IMR-90 (cell line): Measurements from ENCODE around the gene SLC7A6OS. TPM values are rescaled to one million over a fixed set of nuclear protein-coding genes. Genes with fewer than 3 reads are reported as not detected.

Source experiments
- ATAC-seq: fragments of 200-7000 bp; cut with Tn5 transposase; 2 replicates; pipeline ENCODE4 v1.9.1; 2020; ENCODE audit warnings: low read depth, mild to moderate bottlenecking, moderate library complexity
- BruUV-seq: library from RNA; stranded (reverse); fragments of 400-500 nt; replicated peaks from 2 replicates; lab custom pipeline; 2021; lab: Mats Ljungman, UMichigan
- CTCF ChIA-PET: fragments of 300-600 bp; formaldehyde crosslinking; extraction: SDS; loops from one replicate; lab custom pipeline; 2021; ENCODE audit warnings: antibody characterized with exemption; lab: Yijun Ruan, JAX
- POLR2A ChIA-PET: fragments of 300-600 bp; sonication (Branson Sonifier 250); formaldehyde crosslinking; loops from one replicate; lab custom pipeline; 2022; ENCODE audit warnings: antibody characterized with exemption; ENCODE audit not compliant: unreplicated experiment; lab: Charles Lee
- DNase-seq: peaks from one replicate; pipeline ENCODE4 v3.0.0; 2013
- H2AFZ ChIP-seq: replicated peaks from 2 replicates; pipeline ENCODE3; 2013; ENCODE audit warnings: low read length, mild to moderate bottlenecking; ENCODE audit not compliant: poor library complexity
- H2AK5ac ChIP-seq: 2 replicates; pipeline ENCODE4 v1.6.1; 2013; ENCODE audit warnings: low read depth, low read length, inconsistent platforms
- H2AK9ac ChIP-seq: replicated peaks from 2 replicates; pipeline ENCODE3; 2013; ENCODE audit warnings: mild to moderate bottlenecking, low read depth, low read length, moderate library complexity; ENCODE audit not compliant: poor library complexity
- H2BK120ac ChIP-seq: 2 replicates; pipeline ENCODE4 v1.6.1; 2013; ENCODE audit warnings: low read depth, low read length, inconsistent platforms
- H2BK15ac ChIP-seq: 3 replicates; pipeline ENCODE4 v1.6.1; 2013; ENCODE audit warnings: low read depth, low read length, inconsistent platforms
- H2BK20ac ChIP-seq: 2 replicates; pipeline ENCODE4 v1.6.1; 2013; ENCODE audit warnings: low read depth, mild to moderate bottlenecking, inconsistent platforms, low read length, moderate library complexity
- H2BK5ac ChIP-seq: 2 replicates; pipeline ENCODE4 v1.6.1; 2013; ENCODE audit warnings: mild to moderate bottlenecking, low read depth, low read length, inconsistent platforms; ENCODE audit not compliant: poor library complexity, severe bottlenecking
- H3K14ac ChIP-seq: replicated peaks from 2 replicates; pipeline ENCODE4 v1.6.1; 2013; ENCODE audit warnings: low read depth, low read length, inconsistent platforms
- H3K18ac ChIP-seq: 2 replicates; pipeline ENCODE4 v1.6.1; 2013; ENCODE audit warnings: low read depth, low read length, control low read depth
- H3K23ac ChIP-seq: 2 replicates; pipeline ENCODE4 v1.6.1; 2013; ENCODE audit warnings: low read depth, low read length, inconsistent platforms
- H3K27ac ChIP-seq: 2 replicates; pipeline ENCODE4 v1.5.1; 2013; ENCODE audit warnings: mild to moderate bottlenecking, control low read depth, low read length; ENCODE audit not compliant: insufficient read depth
- H3K27me3 ChIP-seq: 2 replicates; pipeline ENCODE4 v1.6.1; 2013; ENCODE audit warnings: low read length; ENCODE audit not compliant: control insufficient read depth, insufficient read depth
- H3K36me3 ChIP-seq: 2 replicates; pipeline ENCODE4 v1.6.1; 2013; ENCODE audit warnings: low read length, mixed read lengths; ENCODE audit not compliant: control insufficient read depth, insufficient read depth
- H3K4ac ChIP-seq: 2 replicates; pipeline ENCODE4 v1.6.1; 2013; ENCODE audit warnings: low read depth, low read length, inconsistent platforms
- H3K4me1 ChIP-seq: 2 replicates; pipeline ENCODE4 v1.6.1; 2013; ENCODE audit warnings: low read length, mixed read lengths; ENCODE audit not compliant: control insufficient read depth, insufficient read depth
- H3K4me2 ChIP-seq: 2 replicates; pipeline ENCODE4 v1.6.1; 2013; ENCODE audit warnings: low read depth, mild to moderate bottlenecking, control low read depth, low read length, moderate library complexity
- H3K4me3 ChIP-seq: 2 replicates; pipeline ENCODE4 v1.5.1; 2013; ENCODE audit warnings: low read depth, mild to moderate bottlenecking, control low read depth, low read length, moderate library complexity; ENCODE audit not compliant: insufficient read depth
- H3K56ac ChIP-seq: 2 replicates; pipeline ENCODE4 v1.6.1; 2013; ENCODE audit warnings: low read length, inconsistent platforms; ENCODE audit not compliant: insufficient read depth; ENCODE audit errors: extremely low read depth
- H3K79me1 ChIP-seq, 2 experiments: 2 replicates each; pipeline ENCODE4 v1.6.1; 2013; ENCODE audit warnings: low read length in 2 of 2, inconsistent platforms in 1 of 2, low read depth in 1 of 2
- H3K9ac ChIP-seq: 2 replicates; pipeline ENCODE4 v1.6.1; 2013; ENCODE audit warnings: low read depth, low read length, control low read depth
- H3K9me1 ChIP-seq: 2 replicates; pipeline ENCODE4 v1.6.1; 2013; ENCODE audit warnings: low read length, inconsistent platforms; ENCODE audit not compliant: insufficient read depth
- H3K9me3 ChIP-seq: 2 replicates; pipeline ENCODE4 v1.6.1; 2013; ENCODE audit warnings: low read length; ENCODE audit not compliant: control insufficient read depth, insufficient read depth
- H4K20me1 ChIP-seq: 2 replicates; pipeline ENCODE4 v1.6.1; 2013; ENCODE audit warnings: low read length, inconsistent platforms; ENCODE audit not compliant: insufficient read depth
- H4K5ac ChIP-seq: 2 replicates; pipeline ENCODE4 v1.6.1; 2013; ENCODE audit warnings: mild to moderate bottlenecking, low read depth, low read length, control low read depth
- H4K8ac ChIP-seq, 2 experiments: 2 replicates each; pipeline ENCODE4 v1.6.1; 2013; ENCODE audit warnings: low read depth in 2 of 2, low read length in 2 of 2, control low read depth in 1 of 2, inconsistent platforms in 1 of 2
- H4K91ac ChIP-seq: 2 replicates; pipeline ENCODE4 v1.6.1; 2013; ENCODE audit warnings: low read depth, low read length, inconsistent platforms; ENCODE audit not compliant: insufficient read depth
- BHLHE40 ChIP-seq: fragments of 150-350 bp; IDR thresholded peaks from 2 replicates; pipeline ENCODE4 v1.6.1; 2016; ENCODE audit warnings: mild to moderate bottlenecking, low read depth, low read length
- CEBPB ChIP-seq: IDR thresholded peaks from 2 replicates; pipeline ENCODE4 v1.6.1; 2012; ENCODE audit warnings: low read depth, low read length, improper control_type of control experiment
- CHD1 ChIP-seq: IDR thresholded peaks from 2 replicates; pipeline ENCODE4 v1.6.1; 2012; ENCODE audit warnings: low read depth, low read length, improper control_type of control experiment
- CTCF ChIP-seq: conservative IDR thresholded peaks from 2 replicates; pipeline ENCODE4 v1.5.1; 2012; ENCODE audit warnings: mild to moderate bottlenecking, low read depth, low read length, improper control_type of control experiment
- MAFK ChIP-seq: IDR thresholded peaks from 2 replicates; pipeline ENCODE4 v1.6.1; 2012; ENCODE audit warnings: low read depth, low read length, improper control_type of control experiment
- MAZ ChIP-seq: IDR thresholded peaks from 2 replicates; pipeline ENCODE4 v1.6.1; 2012; ENCODE audit warnings: low read depth, mild to moderate bottlenecking, low read length, improper control_type of control experiment, moderate library complexity, borderline replicate concordance
- NFE2L2 ChIP-seq: fragments of 150-350 bp; IDR thresholded peaks from 2 replicates; pipeline ENCODE4 v1.6.1; 2016; ENCODE audit warnings: low read depth, mild to moderate bottlenecking, low read length
- POLR2A ChIP-seq: IDR thresholded peaks from 2 replicates; pipeline ENCODE4 v1.6.1; 2012; ENCODE audit warnings: mild to moderate bottlenecking, low read depth, low read length
- RAD21 ChIP-seq: IDR thresholded peaks from 2 replicates; pipeline ENCODE4 v1.6.1; 2012; ENCODE audit warnings: low read length, improper control_type of control experiment
- RFX5 ChIP-seq: IDR thresholded peaks from 2 replicates; pipeline ENCODE4 v1.8.0; 2012; ENCODE audit warnings: low read depth, mild to moderate bottlenecking, low read length, moderate library complexity
- SMC3 ChIP-seq: fragments of 150-350 bp; IDR thresholded peaks from 2 replicates; pipeline ENCODE4 v1.6.1; 2016; ENCODE audit warnings: low read depth, mild to moderate bottlenecking, antibody characterized with exemption, low read length, moderate library complexity
- WGBS, 2 experiments: methylation state at CpG; one replicate each; pipeline versions ENCODE4 v1.1.5 to v1.1.7; 2013; ENCODE audit warnings: missing lambda C conversion rate in 2 of 2; ENCODE audit not compliant: insufficient read length in 1 of 2; ENCODE audit errors: extremely low coverage in 2 of 2; 5-methylcytosine and 5-hydroxymethylcytosine counted together
- dilution Hi-C: fragments of 300-500 bp; cut with HindIII; formaldehyde crosslinking; loops from one replicate; pipeline ENCODE4 v1.14.3; 2018; ENCODE audit warnings: low sequenced_read_pairs; ENCODE audit not compliant: unreplicated experiment
- in situ Hi-C: fragments of 300-500 bp; cut with MboI; formaldehyde crosslinking; loops from 3 replicates; pipeline ENCODE4 v1.14.3; 2019; ENCODE audit warnings: low sequenced_read_pairs, inconsistent platforms, mixed read lengths
- intact Hi-C: fragments of 100-400 bp; cut with micrococcal nuclease; formaldehyde crosslinking; loops from 2 replicates; pipeline ENCODE4 v1.10.0; 2022
- polyA plus RNA-seq, 3 experiments: library from polyadenylated mRNA; depleted of rRNA; stranded (reverse); fragments of >200 nt; gene quantifications; 2 replicates each; pipeline ENCODE4 v1.2.3, GENCODE V29; 2012; ENCODE audit warnings: low replicate concordance in 1 of 3
- total RNA-seq: library from RNA; depleted of rRNA; stranded (reverse); fragments of >200 nt; gene quantifications from 2 replicates; pipeline ENCODE4 v1.2.3, GENCODE V29; 2012
- TF ChIP-seq, protein P1 (sequence below): fragments of 150-350 bp; IDR thresholded peaks from 2 replicates; pipeline ENCODE4 v1.6.1; 2017; ENCODE audit warnings: mild to moderate bottlenecking, antibody characterized with exemption, low read length, low read depth

The SLC7A6OS gene
- total and polyA plus RNA-seq, 2 of the 4 experiments (the other 2 are of a cell fraction), result 6.8 to 8.4 TPM

- CTCF ChIA-PET, result no interaction called here
- Histone ChIP-seq H3K4me3 (peak overlapping the region; percentile 97), H3K36me3 (peaks cover 17% of the 10 kb centered on the region), H4K5ac (no peak overlapping the region; the same call in 1 of the 2 replicates), H3K4me1 (peaks cover 9% of the 10 kb centered on the region), H3K79me1 (peaks cover 26 to 71% of the 10 kb centered on the region in 2 experiments), H4K20me1 (peaks cover 11% of the 10 kb centered on the region; the same call in 1 of the 2 replicates), H3K9me3 (no peaks in the 10 kb centered on the region), H3K4ac (peak overlapping the region; percentile 84), H3K4me2 (peak overlapping the region; percentile 98), H3K18ac (no peak overlapping the region), H3K23ac (peak overlapping the region; percentile 87; the same call in 1 of the 2 replicates), H2AFZ (no peak overlapping the region), H2AK5ac (peak overlapping the region; percentile 11; the same call in 1 of the 2 replicates), H4K91ac (no peak overlapping the region), H3K56ac (no peak overlapping the region), H3K9me1 (no peaks in the 10 kb centered on the region; the same call in 1 of the 2 replicates), H3K27me3 (no peaks in the 10 kb centered on the region), H2BK5ac (peak overlapping the region; percentile 18), H3K27ac (peak overlapping the region; percentile 89), H2BK15ac (no peak overlapping the region), H4K8ac (peak overlapping the region; percentile 51 to 67; a peak in 2 of 4 replicates), H3K9ac (peak overlapping the region; percentile 85), H3K14ac (peak overlapping the region; percentile 42), H2BK120ac (no peak overlapping the region), H2AK9ac (peak overlapping the region; percentile 98), H2BK20ac (no peak overlapping the region)
- intact Hi-C loops (loop anchor here (2.0 to 5.0 kb wide), 2 partner anchors 19 to 42 kb away; no protein-coding TSS in a partner anchor), in situ Hi-C loops (no loop called here), dilution Hi-C loops (no loop called here)
- TF ChIP-seq SMC3, result no peak
- no peak for TF ChIP-seq CTCF
- no peak for TF ChIP-seq CEBPB
- TF ChIP-seq NFE2L2, result no peak
- TF ChIP-seq RAD21, result no peak
- no peak for TF ChIP-seq CHD1
- no peak for TF ChIP-seq RFX5
- TF ChIP-seq MAZ, result no peak
- no peak for TF ChIP-seq POLR2A
- TF ChIP-seq, protein P1, sequence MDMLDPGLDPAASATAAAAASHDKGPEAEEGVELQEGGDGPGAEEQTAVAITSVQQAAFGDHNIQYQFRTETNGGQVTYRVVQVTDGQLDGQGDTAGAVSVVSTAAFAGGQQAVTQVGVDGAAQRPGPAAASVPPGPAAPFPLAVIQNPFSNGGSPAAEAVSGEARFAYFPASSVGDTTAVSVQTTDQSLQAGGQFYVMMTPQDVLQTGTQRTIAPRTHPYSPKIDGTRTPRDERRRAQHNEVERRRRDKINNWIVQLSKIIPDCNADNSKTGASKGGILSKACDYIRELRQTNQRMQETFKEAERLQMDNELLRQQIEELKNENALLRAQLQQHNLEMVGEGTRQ, result no peak
- no peak for TF ChIP-seq MAFK
- TF ChIP-seq BHLHE40, result no peak
- BruUV-seq, result no TSS peak
- WGBS, 2 experiments, result 68% methylated on average over 4 of the region's 6 CpGs; no CpG with 5 or more reads in 1 of the 2 experiments
- ATAC-seq, result no peak
- POLR2A ChIA-PET, result no interaction called here
- DNase-seq, result no peak
Observed at GRCh38 chr16:68309799-68310198, 947 bp downstream of the SLC7A6OS start.
